Hematopoietic multipotent progenitor cell treated with erythropoietin and hydrocortisone succinate and interleukin-3 and kit ligand, for 6 days (in vitro differentiated cells): ENCODE data around the gene GTPBP6.
"Not testable (repeated sequence)": the region's sequence is repeated elsewhere in the genome, so short reads cannot be mapped to it uniquely, and the experiment has no call there.

Experiments used
- DNase-seq: peaks from one replicate; pipeline ENCODE4 v3.0.0-alpha.2; 2015

Gene GTPBP6

GRCh38 chrX:287670-288069 lies 30.9 kb downstream of the GTPBP6 start:
- no peak for DNase-seq

- no peak for DNase-seq
Observed at GRCh38 chrX:285076-285677, 33.4 kb downstream of the GTPBP6 start.

- DNase-seq: peak; percentile 99
Observed at GRCh38 chrX:283115-283845, 35.3 kb downstream of the GTPBP6 start.

GRCh38 chrX:282000-282681 lies 36.5 kb downstream of the GTPBP6 start:
- DNase-seq: not testable (repeated sequence)

GRCh38 chrX:281166-281999 lies 37.2 kb downstream of the GTPBP6 start, which contains the start of gene PLCXD1:
Gene PLCXD1, plus strand, starts transcription at chrX:281381. Its CDS starts 2,807 bp downstream, at chrX:284188.
- peak; percentile 81 for DNase-seq

- not testable (repeated sequence) for DNase-seq
Observed at GRCh38 chrX:280722-281121, 37.9 kb downstream of the GTPBP6 start.

GRCh38 chrX:279757-280604 lies 38.6 kb downstream of the GTPBP6 start:
- DNase-seq: peak; percentile 34

- DNase-seq: peak; percentile 46
Observed at GRCh38 chrX:276581-277201, 41.9 kb downstream of the GTPBP6 start.

GRCh38 chrX:275967-276580 lies 42.5 kb downstream of the GTPBP6 start:
- DNase-seq: peak; percentile 77

GRCh38 chrX:275476-275966 lies 43.1 kb downstream of the GTPBP6 start:
- DNase-seq: no peak

GRCh38 chrX:274904-275475 lies 43.6 kb downstream of the GTPBP6 start:
- peak; percentile 57 for DNase-seq

GRCh38 chrX:270848-271367 lies 47.7 kb downstream of the GTPBP6 start:
- DNase-seq: no peak

- DNase-seq: no peak
Observed at GRCh38 chrX:267771-268261, 50.8 kb downstream of the GTPBP6 start.

GRCh38 chrX:265502-265901 lies 53.1 kb downstream of the GTPBP6 start:
- no peak for DNase-seq

GRCh38 chrX:264634-265455 lies 53.8 kb downstream of the GTPBP6 start:
- DNase-seq: peak; percentile 41

GRCh38 chrX:264006-264405 lies 54.6 kb downstream of the GTPBP6 start:
- not testable (repeated sequence) for DNase-seq

GRCh38 chrX:262381-262909 lies 56.2 kb downstream of the GTPBP6 start:
- DNase-seq: no peak

- no peak for DNase-seq
Observed at GRCh38 chrX:261919-262352, 56.7 kb downstream of the GTPBP6 start.
